PC-3 (cell line): ENCODE data around the gene SLC8A2. TPM values are rescaled to one million over a fixed set of nuclear protein-coding genes. Genes with fewer than 3 reads are reported as not detected.

Source experiments
- ATAC-seq: fragments of 200-7000 bp; cut with Tn5 transposase; 2 replicates; pipeline ENCODE4 v1.9.1; 2020; ENCODE audit warnings: mild to moderate bottlenecking, moderate library complexity
- BruUV-seq: library from RNA; stranded (reverse); fragments of 400-500 nt; replicated peaks from 2 replicates; lab custom pipeline; 2021; lab: Mats Ljungman, UMichigan
- CTCF ChIA-PET: fragments of 300-600 bp; sonication (Branson Sonifier 250); formaldehyde crosslinking; loops from one replicate; lab custom pipeline; 2022; ENCODE audit warnings: antibody characterized with exemption; lab: Charles Lee
- POLR2A ChIA-PET: fragments of 300-600 bp; sonication (Branson Sonifier 250); formaldehyde crosslinking; loops from one replicate; lab custom pipeline; 2022; ENCODE audit warnings: antibody characterized with exemption; ENCODE audit not compliant: unreplicated experiment; lab: Charles Lee
- DNase-seq: peaks from one replicate; pipeline ENCODE4 v3.0.0-alpha.2; 2015
- H2AFZ ChIP-seq: fragments of 300-600 bp; sonication (generic); 2 replicates; pipeline ENCODE4 v1.6.0; 2016; ENCODE audit warnings: antibody characterized with exemption, low read length
- H3F3A ChIP-seq: fragments of 300-600 bp; sonication (generic); one replicate; pipeline ENCODE4 v1.6.0; 2017; ENCODE audit warnings: antibody characterized with exemption, low read length, control low read depth, mild to moderate bottlenecking; ENCODE audit not compliant: unreplicated experiment
- H3K27ac ChIP-seq: fragments of 300-600 bp; sonication (generic); 2 replicates; pipeline ENCODE4 v1.5.1; 2016; ENCODE audit warnings: mild to moderate bottlenecking, low read length
- H3K27me3 ChIP-seq: fragments of 300-600 bp; sonication (generic); 2 replicates; pipeline ENCODE4 v1.6.1; 2016; ENCODE audit warnings: low read length, mixed read lengths
- H3K36me3 ChIP-seq: fragments of 300-600 bp; sonication (generic); 2 replicates; pipeline ENCODE4 v1.6.1; 2016; ENCODE audit warnings: low read depth, mixed run types, low read length, mixed read lengths
- H3K4me1 ChIP-seq: fragments of 300-600 bp; sonication (generic); 2 replicates; pipeline ENCODE4 v1.5.1; 2016; ENCODE audit warnings: low read length; ENCODE audit not compliant: insufficient read depth
- H3K4me2 ChIP-seq: fragments of 300-600 bp; sonication (generic); 2 replicates; pipeline ENCODE4 v1.6.0; 2016; ENCODE audit warnings: low read length
- H3K4me3 ChIP-seq: fragments of 300-600 bp; sonication (generic); 2 replicates; pipeline ENCODE4 v1.5.1; 2016; ENCODE audit warnings: mild to moderate bottlenecking, low read length, mixed read lengths
- H3K79me2 ChIP-seq: fragments of 300-600 bp; sonication (generic); 2 replicates; pipeline ENCODE4 v1.6.1; 2017; ENCODE audit warnings: low read length, mixed read lengths
- H3K9ac ChIP-seq: fragments of 300-600 bp; sonication (generic); 2 replicates; pipeline ENCODE4 v1.6.0; 2016; ENCODE audit warnings: mild to moderate bottlenecking, low read length
- H3K9me2 ChIP-seq: fragments of 300-600 bp; sonication (generic); replicated peaks from 2 replicates; pipeline ENCODE4 v1.6.1; 2016; ENCODE audit warnings: mixed run types, low read length, mixed read lengths
- H3K9me3 ChIP-seq: fragments of 300-600 bp; sonication (generic); 2 replicates; pipeline ENCODE4 v1.6.1; 2016; ENCODE audit warnings: low read length, mixed read lengths
- H4K20me1 ChIP-seq: fragments of 300-600 bp; sonication (generic); 2 replicates; pipeline ENCODE4 v1.6.1; 2016; ENCODE audit warnings: low read length, mixed read lengths
- CTCF ChIP-seq: fragments of 300-600 bp; sonication (generic); conservative IDR thresholded peaks from 2 replicates; pipeline ENCODE4 v1.5.1; 2017; ENCODE audit warnings: antibody characterized with exemption, low read depth, mild to moderate bottlenecking, low read length
- EZH2 ChIP-seq: fragments of 300-600 bp; sonication (generic); IDR thresholded peaks from one replicate; pipeline ENCODE4 v1.6.1; 2017; ENCODE audit warnings: antibody characterized with exemption, mild to moderate bottlenecking, low read length; ENCODE audit not compliant: unreplicated experiment
- EZH2phosphoT487 ChIP-seq: fragments of 300-600 bp; sonication (generic); IDR thresholded peaks from 2 replicates; pipeline ENCODE4 v1.6.1; 2018; ENCODE audit warnings: mild to moderate bottlenecking, antibody characterized with exemption, low read length, borderline replicate concordance
- intact Hi-C: fragments of 100-400 bp; cut with micrococcal nuclease; formaldehyde crosslinking; loops from 2 replicates; pipeline ENCODE4 v1.9.0; 2023
- total RNA-seq: library from RNA; depleted of rRNA; stranded (reverse); fragments of >200 nt; gene quantifications from 2 replicates; pipeline ENCODE4 v1.2.3, GENCODE V29; 2014

The SLC8A2 gene
- total RNA-seq, 1 experiment from 2014 or later: 0.33 TPM

- ChIA-PET POLR2A (no interaction called here), CTCF (no interaction called here)
- no peak overlapping the region for H3K4me2 ChIP-seq
- DNase-seq: no peak
- H3K27ac ChIP-seq: no peak overlapping the region
- no peaks in the 10 kb centered on the region for H3K9me2 ChIP-seq
- BruUV-seq: no TSS peak
- H3K36me3 ChIP-seq: no peaks in the 10 kb centered on the region; the same call in 1 of the 2 replicates
- TF ChIP-seq EZH2 (no peak), EZH2phosphoT487 (no peak), CTCF (no peak)
- no peaks in the 10 kb centered on the region for H3F3A ChIP-seq
- no peak overlapping the region for H3K4me3 ChIP-seq
- no peak overlapping the region for H2AFZ ChIP-seq
- H3K4me1 ChIP-seq: no peaks in the 10 kb centered on the region
- intact Hi-C loops: no loop called here
- no peaks in the 10 kb centered on the region for H4K20me1 ChIP-seq
- H3K79me2 ChIP-seq: no peaks in the 10 kb centered on the region
- no peak overlapping the region for H3K9ac ChIP-seq
- no peak for ATAC-seq
- H3K27me3 ChIP-seq: no peaks in the 10 kb centered on the region
- no peaks in the 10 kb centered on the region for H3K9me3 ChIP-seq
Observed at GRCh38 chr19:47380559-47380958, 91.1 kb downstream of the SLC8A2 start.

DNA sequence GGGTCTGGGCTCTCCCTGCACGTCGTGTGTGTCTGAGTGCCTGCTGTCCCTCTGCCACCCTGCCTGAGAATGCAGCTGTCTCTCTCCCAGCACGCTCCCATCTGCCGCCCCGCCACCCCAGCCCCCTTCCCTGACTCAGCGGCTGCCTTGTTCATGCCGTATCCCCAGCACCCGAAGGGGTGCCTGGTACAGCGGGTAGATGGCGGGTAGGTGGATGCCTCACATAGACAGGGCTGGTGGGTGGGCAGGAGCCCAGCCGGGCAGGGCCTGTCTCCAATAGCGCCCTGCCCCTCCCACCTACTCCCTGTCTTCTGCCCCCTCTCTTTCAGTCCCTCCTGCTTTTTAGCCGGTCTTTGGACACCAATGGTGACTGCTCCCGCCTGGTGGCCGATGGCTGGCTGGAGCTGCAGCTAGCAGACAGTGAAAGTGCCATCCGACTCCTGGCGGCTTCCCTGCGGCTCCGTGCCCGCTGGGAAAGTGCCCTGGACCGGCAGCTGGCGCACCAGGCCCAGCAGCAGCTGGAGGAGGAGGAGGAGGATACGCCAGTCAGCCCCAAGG, 92.2 kb downstream of the SLC8A2 start:
- H3K4me2 ChIP-seq: no peak overlapping the region
- no TSS peak for BruUV-seq
- H2AFZ ChIP-seq: no peak overlapping the region
- H3K27ac ChIP-seq: no peak overlapping the region
- no peaks in the 10 kb centered on the region for H3K79me2 ChIP-seq
- H3K27me3 ChIP-seq: no peaks in the 10 kb centered on the region
- H4K20me1 ChIP-seq: no peaks in the 10 kb centered on the region
- H3K4me1 ChIP-seq: no peaks in the 10 kb centered on the region
- no peaks in the 10 kb centered on the region for H3K9me3 ChIP-seq
- TF ChIP-seq EZH2: no peak
- no peak for TF ChIP-seq CTCF
- intact Hi-C loops: no loop called here
- no peak for DNase-seq
- H3K4me3 ChIP-seq: no peak overlapping the region
- no peak for ATAC-seq
- H3K9me2 ChIP-seq: no peaks in the 10 kb centered on the region
- POLR2A ChIA-PET: no interaction called here
- H3K9ac ChIP-seq: no peak overlapping the region
- CTCF ChIA-PET: no interaction called here
- no peaks in the 10 kb centered on the region for H3F3A ChIP-seq
- H3K36me3 ChIP-seq: peaks cover 4% of the 10 kb centered on the region; the same call in 1 of the 2 replicates

GRCh38 chr19:47378246-47378645, 93.4 kb downstream of the SLC8A2 start:
- H3K9me3 ChIP-seq: no peaks in the 10 kb centered on the region
- no peak overlapping the region for H3K27ac ChIP-seq
- no peaks in the 10 kb centered on the region for H4K20me1 ChIP-seq
- H3K4me2 ChIP-seq: no peak overlapping the region
- no peaks in the 10 kb centered on the region for H3K27me3 ChIP-seq
- H3K36me3 ChIP-seq: peaks cover 4% of the 10 kb centered on the region; the same call in 1 of the 2 replicates
- H3K79me2 ChIP-seq: no peaks in the 10 kb centered on the region
- DNase-seq (no peak), ATAC-seq (no peak)
- H3F3A ChIP-seq: no peaks in the 10 kb centered on the region
- H3K4me3 ChIP-seq: no peak overlapping the region
- CTCF ChIA-PET: no interaction called here
- TF ChIP-seq EZH2 (no peak), EZH2phosphoT487 (no peak), CTCF (no peak)
- POLR2A ChIA-PET: no interaction called here
- H3K9ac ChIP-seq: no peak overlapping the region
- intact Hi-C loops: no loop called here
- H3K4me1 ChIP-seq: no peaks in the 10 kb centered on the region
- H3K9me2 ChIP-seq: no peaks in the 10 kb centered on the region
- BruUV-seq: no TSS peak
- H2AFZ ChIP-seq: no peak overlapping the region
